T-helper 9 cell (primary cell): ENCODE measurements around the gene ATPAF1.
A peak's percentile ranks its signal among the peaks of the same experiment; 100 is the strongest.

ENCODE experiments used
- DNase-seq: peaks from one replicate; pipeline ENCODE4 v3.0.0-alpha.2; 2020

Gene ATPAF1

DNA sequence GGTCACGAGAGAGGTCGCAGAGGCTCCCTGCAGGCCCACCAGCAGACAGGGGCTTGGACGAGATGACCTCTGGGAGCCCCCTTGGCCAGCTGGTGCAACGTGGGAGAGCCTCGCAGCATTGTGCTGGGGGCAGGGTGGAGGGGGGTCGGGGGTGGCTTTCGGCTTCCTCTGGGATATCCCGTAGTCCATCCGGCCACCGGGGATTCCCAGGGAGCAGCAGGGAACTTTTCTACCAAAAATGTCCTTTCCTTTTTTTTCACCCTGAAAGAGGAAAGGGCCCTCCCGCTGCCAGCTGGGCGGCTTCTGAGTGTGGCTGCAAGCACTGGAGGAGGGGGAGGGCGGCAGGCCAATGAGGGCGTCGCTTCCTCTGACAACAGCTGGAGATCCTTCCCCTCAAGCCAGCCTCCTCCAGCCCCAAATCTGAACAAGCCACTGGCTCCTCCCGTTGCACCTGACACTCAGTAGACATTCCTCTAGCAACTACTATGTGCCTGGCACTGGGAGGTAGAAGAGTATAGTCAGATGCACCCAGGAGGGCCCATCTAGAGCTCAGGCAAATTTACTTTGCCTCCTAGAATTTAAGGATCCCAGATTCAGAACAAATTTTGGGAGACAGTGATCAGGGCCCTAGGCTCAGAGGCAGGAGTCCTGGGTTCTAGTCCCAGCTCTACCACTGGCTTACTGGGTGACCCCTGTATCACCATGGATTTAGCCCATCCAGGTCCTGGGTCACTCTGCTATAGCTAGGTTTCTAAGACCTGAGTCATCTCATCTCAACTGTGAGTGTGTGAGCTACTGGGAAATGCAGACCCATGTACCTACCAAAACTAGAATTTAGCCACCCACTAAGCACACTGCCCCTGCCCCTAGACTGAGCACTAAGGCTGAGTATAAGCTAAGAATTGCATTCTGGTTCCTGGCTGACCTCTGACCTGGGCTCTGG lies 54.2 kb downstream of the ATPAF1 start:
- peak; percentile 19 for DNase-seq

DNA sequence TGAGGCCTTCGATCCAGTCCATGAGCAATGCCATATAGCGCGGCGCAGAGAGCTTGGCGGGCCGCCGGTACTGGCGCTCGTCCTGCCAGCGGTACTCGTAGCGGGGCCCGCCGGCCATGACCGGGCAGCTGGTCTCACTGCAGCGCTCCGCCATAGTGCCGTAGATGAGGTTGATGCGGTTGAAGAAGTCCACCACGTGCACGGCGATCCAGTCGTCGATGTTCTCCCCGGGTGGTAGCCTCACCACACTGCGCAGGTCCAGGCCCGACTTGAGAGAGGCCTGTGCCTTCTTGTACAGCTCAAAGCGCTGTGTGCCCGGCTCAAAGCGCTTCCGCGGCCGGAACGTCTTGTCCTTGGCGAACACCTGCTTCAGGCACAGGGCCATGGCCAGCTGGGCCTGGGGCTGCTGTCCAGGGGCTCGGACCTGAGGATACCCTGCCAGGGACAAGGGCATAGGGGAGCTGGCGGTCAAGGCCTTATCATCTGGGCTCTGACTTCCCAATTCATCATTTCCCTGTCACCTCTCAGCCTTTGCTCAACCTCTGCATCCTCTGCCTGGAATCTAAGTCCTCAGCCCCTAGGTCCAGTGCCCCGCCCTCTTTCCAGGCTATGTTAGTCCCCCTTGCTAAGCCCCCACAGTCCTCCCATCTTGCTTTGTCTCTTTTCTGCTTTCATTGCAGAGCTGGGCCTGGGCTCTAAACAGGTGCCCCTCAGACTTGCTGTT lies 55.1 kb downstream of the ATPAF1 start:
- DNase-seq: no peak

DNA sequence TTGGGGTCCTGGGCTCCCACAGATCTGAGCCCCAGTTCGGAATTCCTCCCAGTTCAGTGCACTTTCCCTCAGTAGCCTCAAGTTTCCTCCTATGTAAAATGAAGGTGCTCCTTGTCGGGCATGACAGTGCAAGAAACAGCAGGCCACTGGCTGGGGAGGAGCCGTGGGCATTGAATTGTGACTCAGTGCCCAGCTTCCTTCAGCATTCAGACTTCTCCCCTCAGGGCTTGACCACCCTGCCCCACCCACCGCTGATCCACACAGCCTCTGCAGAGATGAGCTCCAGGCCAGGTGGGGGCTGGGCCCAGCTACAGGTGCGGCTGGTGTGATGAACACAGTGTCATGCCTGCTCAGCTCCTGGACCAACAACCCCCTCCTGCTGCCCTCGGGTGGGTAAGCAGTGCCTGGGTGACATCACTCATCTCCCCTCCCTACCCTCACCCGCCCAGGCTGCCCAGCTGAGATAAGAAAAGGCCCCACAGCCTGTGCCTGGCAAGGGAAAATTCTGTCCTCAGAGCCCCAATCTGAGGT lies 56.4 kb downstream of the ATPAF1 start:
- no peak for DNase-seq

- no peak for DNase-seq
These were observed 60.6 kb downstream of the ATPAF1 start for GRCh38 chr1:46607345-46608130.

GRCh38 chr1:46606255-46606965 lies 61.8 kb downstream of the ATPAF1 start:
- no peak for DNase-seq

DNA sequence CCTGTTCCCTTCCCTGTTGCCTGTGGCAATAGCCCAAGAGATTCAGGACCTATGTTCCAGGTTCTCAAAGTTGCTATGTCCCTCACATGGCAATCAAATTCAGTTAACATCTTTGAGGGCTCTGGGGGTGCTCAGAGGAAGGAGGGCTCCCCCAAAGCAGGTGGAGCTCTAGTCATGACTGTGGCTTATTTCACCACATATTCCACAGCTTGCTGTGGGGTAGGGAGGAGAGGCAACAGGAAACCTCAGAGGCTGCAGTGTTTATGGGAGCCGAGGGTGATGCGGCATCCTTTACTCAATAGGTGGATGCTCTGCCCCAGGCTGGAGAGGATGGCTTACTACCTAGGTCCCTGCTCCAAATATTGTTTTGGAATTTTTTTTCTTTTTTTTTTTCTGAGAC lies 62.9 kb downstream of the ATPAF1 start:
- peak; percentile 18 for DNase-seq

DNA sequence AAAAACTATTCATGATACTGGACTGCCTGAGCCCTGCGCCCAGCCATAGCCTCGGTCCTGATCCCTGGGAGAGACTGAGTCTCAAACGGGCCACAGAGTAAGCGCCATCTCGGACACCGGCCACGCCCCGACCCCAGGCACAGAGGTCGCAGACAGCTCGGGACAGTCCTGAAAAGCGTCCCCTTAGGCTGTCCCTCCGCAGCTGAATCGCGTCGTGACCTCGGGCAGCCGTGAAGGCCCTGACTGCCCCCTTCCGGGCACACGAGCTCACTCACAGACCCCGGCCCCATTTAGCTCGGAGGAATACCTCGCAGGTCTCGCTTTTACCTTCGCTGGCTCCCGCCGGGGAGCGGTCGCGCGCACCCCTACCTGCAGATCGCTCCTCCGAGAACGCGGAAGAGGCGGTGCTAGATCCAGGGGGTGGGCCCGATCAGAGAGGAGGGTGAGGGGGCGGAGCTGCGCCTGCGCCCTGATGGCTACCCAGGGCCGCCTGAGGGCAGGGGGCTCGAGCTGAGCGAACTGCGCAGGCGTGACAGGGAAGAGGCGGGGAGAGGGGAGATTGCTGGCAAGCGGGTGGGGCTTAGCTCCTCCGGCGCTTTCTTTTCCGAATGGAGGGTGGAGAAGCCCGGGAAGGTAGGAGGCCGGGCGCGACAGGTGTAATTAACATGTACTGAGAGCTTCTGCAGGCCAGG lies 64.2 kb downstream of the ATPAF1 start, which contains the start of gene MKNK1:
MKNK1 (minus strand) TSS at position 411 of the 692 bp plus-strand sequence. CDS start 20,941 bp downstream, outside the sequence.
- peak; percentile 99 for DNase-seq

- no peak for DNase-seq
These were observed 64.7 kb downstream of the ATPAF1 start for GRCh38 chr1:46603481-46603857.

- no peak for DNase-seq
These were observed 66.7 kb downstream of the ATPAF1 start for GRCh38 chr1:46601257-46602007.

DNA sequence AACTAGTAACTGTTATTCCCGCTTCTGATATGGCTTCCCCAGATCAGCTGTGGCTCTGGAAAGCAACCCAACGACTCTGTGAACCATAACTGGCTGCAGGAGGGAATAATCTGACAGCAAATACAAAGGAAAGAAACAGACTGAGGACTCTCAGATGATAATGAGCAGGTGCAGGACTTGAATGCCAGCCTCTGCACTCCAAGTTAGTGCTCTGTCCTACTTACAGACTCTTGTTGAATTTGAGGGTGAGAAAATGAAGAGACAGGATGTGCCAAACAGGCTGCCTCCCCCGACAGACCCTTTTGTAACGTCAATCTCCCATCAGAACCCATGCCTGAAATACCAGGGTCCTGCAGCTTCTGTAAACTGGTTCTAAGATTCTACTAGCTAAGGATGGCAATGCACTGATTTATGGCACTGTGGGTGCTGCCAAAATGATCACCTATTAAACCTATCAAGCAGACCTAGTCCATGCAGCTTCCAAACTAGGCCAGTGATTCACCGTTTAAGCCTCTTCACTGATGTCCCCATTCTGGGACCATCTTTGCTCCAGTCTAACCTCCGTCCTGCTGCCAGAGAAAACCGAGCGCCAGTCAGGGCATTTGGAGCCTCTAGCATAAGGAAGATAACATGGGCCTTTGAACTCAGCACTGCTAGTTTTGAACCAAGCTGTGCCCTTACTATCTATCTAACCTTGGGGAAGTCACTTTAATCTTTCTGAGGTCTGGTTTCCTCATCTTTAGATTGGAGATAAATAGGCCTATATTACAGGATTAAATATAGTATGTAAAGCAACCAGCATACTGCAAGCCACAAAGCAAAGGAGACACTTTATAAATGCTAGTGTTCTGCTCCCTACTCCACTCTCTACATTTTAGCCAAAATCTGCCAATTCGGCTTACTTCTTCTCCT lies 68.8 kb downstream of the ATPAF1 start:
- no peak for DNase-seq

GRCh38 chr1:46596846-46597245 lies 71.3 kb downstream of the ATPAF1 start:
- DNase-seq: no peak

- no peak for DNase-seq
These were observed 72.1 kb downstream of the ATPAF1 start for GRCh38 chr1:46596036-46596435.

DNA sequence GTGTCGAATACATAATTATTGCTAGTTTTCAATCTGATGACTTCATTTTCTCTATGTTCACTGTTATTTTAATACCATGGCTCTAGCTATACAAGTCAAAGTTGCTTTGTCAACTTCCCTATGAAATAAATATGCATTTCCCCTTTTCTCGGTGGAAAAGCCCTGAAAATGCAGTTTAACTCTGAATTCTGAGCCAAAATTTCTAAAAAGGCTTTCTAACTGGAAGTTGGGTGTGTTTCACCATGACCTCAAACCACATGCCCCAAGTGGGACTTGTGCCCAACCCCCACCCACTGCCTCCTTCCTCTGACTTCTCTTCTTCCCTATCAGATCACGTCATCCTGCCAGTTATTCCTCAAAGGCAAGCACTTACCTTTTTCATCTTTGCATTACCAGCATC lies 73.0 kb downstream of the ATPAF1 start:
- no peak for DNase-seq

DNA sequence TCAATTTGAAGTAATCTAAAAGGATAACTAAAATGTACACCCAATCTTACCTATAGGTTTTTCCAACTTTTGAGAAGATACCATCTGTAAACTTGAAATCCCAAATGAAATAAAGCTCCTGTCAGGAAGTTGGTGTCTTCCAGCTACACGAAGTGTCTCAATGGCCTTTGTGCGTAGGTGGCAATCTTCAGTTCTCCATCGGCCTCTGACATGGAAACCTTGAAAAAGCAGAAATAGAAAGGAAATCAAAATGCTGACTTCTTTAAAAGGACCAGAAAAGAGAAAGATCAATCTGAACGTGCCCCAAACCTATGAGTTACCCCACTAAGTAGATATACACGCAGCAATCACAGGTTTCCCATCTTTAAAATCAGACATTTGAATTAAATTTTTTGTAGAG lies 74.1 kb downstream of the ATPAF1 start:
- DNase-seq: no peak

DNA sequence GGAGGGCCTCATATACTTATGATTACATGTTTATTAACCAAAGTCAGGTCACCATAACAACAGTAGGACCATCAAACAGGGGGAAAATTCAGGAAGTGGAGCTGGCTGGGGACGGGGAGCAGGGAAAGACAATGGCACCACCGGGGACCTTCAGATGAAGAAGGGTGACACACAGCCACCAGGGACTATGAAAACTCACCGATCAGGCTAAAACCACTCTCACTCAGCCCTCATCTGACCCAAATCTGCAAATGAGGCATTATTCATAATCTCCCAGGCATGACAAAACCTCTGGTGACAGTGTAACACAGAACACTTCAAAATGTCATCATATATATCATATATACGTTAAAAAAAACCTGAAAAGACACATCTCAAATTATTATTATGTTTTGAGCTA lies 75.3 kb downstream of the ATPAF1 start:
- no peak for DNase-seq

DNA sequence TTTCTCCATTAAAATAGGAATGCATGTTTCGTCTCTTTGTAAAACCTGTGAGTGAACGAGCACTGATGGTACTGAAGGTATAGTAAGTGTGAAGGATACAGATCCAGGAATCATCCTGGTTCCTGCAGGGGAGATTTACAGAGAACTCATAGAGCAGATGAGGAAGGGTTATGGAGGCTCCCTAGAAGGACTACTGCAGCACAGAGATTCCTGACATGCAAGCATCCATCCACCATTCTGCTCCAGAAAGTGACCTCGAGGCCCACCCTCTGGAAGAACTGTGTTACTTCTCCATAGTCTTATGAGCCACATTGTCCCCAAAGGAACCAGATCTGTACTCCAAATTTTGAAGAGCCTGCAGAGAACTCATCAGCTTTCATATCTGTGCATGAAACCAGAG lies 78.6 kb downstream of the ATPAF1 start:
- DNase-seq: no peak

DNA sequence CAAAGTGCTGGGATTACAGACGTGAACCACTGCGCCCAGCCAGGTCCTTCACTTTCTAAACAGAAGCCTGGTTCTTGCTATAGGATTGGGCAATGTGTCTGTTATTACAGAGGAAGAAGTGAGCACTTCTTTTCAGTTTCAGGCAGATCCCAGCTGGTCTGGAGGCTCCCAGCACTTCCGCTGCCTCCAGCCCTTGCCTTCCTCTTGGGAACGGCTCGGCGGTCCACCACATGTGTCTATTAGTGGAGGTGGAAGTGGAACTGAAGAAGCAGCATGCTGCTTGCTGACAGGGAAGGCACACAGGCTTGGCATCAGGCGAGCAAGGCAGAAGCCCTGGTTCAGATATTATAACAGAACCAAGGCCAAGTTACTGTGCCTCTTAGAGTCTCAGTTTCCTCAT lies 81.1 kb downstream of the ATPAF1 start:
- no peak for DNase-seq

- DNase-seq: no peak
These were observed 82.7 kb downstream of the ATPAF1 start for GRCh38 chr1:46585312-46585938.

- no peak for DNase-seq
These were observed 84.7 kb downstream of the ATPAF1 start for GRCh38 chr1:46583494-46583893.
